Loucy (cell line): ENCODE results near the gene MYO18A.
A peak's percentile ranks its signal among the peaks of the same experiment; 100 is the strongest.

ENCODE experiments used
- H2AFZ ChIP-seq: fragments of 200-600 bp; sonication (generic); 2 replicates; pipeline ENCODE4 v1.6.0; 2016; ENCODE audit warnings: antibody characterized with exemption, mild to moderate bottlenecking, low read length, moderate library complexity
- H3F3A ChIP-seq: fragments of 200-600 bp; 2 replicates; pipeline ENCODE4 v1.6.0; 2016; ENCODE audit warnings: antibody characterized with exemption, low read depth, mild to moderate bottlenecking
- H3K27me3 ChIP-seq: fragments of 200-600 bp; sonication (generic); 2 replicates; pipeline ENCODE4 v1.6.1; 2014; ENCODE audit warnings: low read length, mild to moderate bottlenecking; ENCODE audit not compliant: insufficient read depth, poor library complexity, severe bottlenecking
- H3K36me3 ChIP-seq: fragments of 200-600 bp; sonication (generic); 2 replicates; pipeline ENCODE4 v1.6.1; 2016; ENCODE audit warnings: low read length; ENCODE audit not compliant: insufficient read depth
- H3K4me1 ChIP-seq: fragments of 200-600 bp; sonication (generic); 2 replicates; pipeline ENCODE4 v1.5.1; 2014; ENCODE audit warnings: low read length, mild to moderate bottlenecking; ENCODE audit not compliant: insufficient read depth, poor library complexity, severe bottlenecking
- H3K4me2 ChIP-seq: fragments of 200-600 bp; sonication (generic); 2 replicates; pipeline ENCODE4 v1.6.0; 2014; ENCODE audit warnings: antibody characterized with exemption, low read length, low read depth, mild to moderate bottlenecking; ENCODE audit not compliant: poor library complexity, severe bottlenecking
- H3K4me3 ChIP-seq: fragments of 200-600 bp; sonication (generic); 2 replicates; pipeline ENCODE4 v1.5.1; 2014; ENCODE audit warnings: low read length, mild to moderate bottlenecking, mixed read lengths; ENCODE audit not compliant: poor library complexity, severe bottlenecking
- H3K79me2 ChIP-seq: fragments of 200-600 bp; sonication (generic); 2 replicates; pipeline ENCODE4 v1.6.1; 2014; ENCODE audit warnings: low read length; ENCODE audit not compliant: insufficient read depth
- H3K9ac ChIP-seq: fragments of 200-600 bp; sonication (generic); 2 replicates; pipeline ENCODE4 v1.6.0; 2014; ENCODE audit warnings: mild to moderate bottlenecking, low read depth, low read length, moderate library complexity; ENCODE audit not compliant: poor library complexity, severe bottlenecking
- H3K9me2 ChIP-seq: fragments of 200-600 bp; sonication (generic); replicated peaks from 2 replicates; pipeline ENCODE4 v1.6.1; 2016; ENCODE audit warnings: low read depth, low read length, mixed read lengths
- H3K9me3 ChIP-seq: fragments of 200-600 bp; sonication (generic); 2 replicates; pipeline ENCODE4 v1.6.1; 2014; ENCODE audit warnings: mild to moderate bottlenecking, antibody characterized with exemption, low read length, low read depth; ENCODE audit not compliant: insufficient read depth
- H4K20me1 ChIP-seq: fragments of 200-600 bp; sonication (generic); 2 replicates; pipeline ENCODE4 v1.6.0; 2014; ENCODE audit warnings: antibody characterized with exemption, low read length, mild to moderate bottlenecking; ENCODE audit not compliant: insufficient read depth, poor library complexity, severe bottlenecking
- CTCF ChIP-seq: fragments of 200-600 bp; sonication (generic); conservative IDR thresholded peaks from 2 replicates; pipeline ENCODE4 v1.5.1; 2014; ENCODE audit warnings: mild to moderate bottlenecking, antibody characterized with exemption, low read length
- EZH2phosphoT487 ChIP-seq: fragments of 200-600 bp; IDR thresholded peaks from 2 replicates; pipeline ENCODE4 v1.6.1; 2018; ENCODE audit warnings: antibody characterized with exemption, mild to moderate bottlenecking, moderate library complexity, borderline replicate concordance

MYO18A gene

DNA sequence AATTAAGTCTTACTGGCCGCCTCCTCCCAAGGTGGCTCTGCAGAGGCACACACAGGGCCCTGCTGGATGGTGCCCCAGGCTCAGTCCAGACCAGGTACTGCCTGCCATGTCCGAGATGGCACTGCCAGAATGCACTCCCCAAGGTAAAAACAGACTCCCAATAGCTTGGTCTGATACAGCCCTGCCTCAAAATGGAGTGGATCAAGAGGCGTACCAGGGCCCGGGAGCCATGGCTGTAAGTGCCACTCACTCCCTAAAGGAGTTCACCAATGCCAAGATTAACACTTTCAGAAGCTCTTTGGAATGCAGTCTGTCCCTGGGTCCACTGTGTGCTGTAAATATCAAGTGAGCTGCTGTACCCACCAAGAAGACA, 576 bp upstream of the MYO18A start:
- H3K9ac ChIP-seq: peak overlapping the region; percentile 15
- peak overlapping the region; percentile 53 for H3K4me3 ChIP-seq

DNA sequence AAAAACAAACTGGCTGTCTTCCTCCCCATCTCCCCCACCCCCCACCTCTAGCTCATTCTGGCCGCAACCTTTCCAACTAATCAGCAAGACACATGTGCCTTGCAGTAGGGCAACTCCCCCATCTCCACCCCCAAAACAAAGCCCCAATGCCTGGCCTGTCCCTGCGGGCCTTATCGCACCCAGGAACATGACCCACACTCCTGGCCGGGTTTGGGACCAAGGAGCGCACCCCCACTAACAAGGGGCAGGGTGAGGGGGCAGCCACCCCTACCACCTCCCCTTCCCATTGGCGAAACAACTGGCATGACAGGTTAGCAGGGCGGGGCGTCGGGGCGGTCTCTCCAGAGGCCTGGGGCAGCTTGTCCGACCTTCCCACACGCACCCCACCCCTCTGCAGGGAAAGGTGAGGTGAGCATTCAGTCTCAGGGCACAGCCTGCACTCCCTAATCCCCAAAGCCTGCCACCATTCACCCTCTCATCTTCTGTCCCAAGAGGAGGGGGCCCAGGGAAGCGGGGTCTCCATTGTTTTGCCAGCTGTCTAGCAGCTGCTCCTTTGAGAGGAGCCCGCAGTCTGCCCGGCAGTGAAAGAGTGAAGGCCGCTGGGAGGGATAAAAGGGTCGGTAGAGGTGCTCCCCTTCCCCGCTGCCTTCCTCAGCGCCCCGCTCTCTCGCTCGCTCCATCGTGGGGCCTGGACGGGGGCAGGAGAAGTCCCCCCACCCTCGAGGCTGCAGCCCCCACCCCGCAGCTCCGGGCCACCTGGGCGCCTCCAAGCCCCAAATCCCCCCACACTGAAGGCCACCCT, 765 bp downstream of the MYO18A start:
- Histone ChIP-seq H3K79me2 (no peaks in the 10 kb centered on the region), H2AFZ (peak overlapping the region; percentile 59; the same call in 1 of the 2 replicates), H3K4me2 (peak overlapping the region; percentile 63), H3K27me3 (no peaks in the 10 kb centered on the region), H3K4me3 (peak overlapping the region; percentile 53), H3F3A (no peaks in the 10 kb centered on the region), H3K9me2 (no peaks in the 10 kb centered on the region), H3K9me3 (no peaks in the 10 kb centered on the region), H3K9ac (peak overlapping the region; percentile 61), H3K4me1 (peaks cover 12% of the 10 kb centered on the region), H3K36me3 (no peaks in the 10 kb centered on the region), H4K20me1 (no peaks in the 10 kb centered on the region)
- no peak for TF ChIP-seq CTCF
- no peak for TF ChIP-seq EZH2phosphoT487

More for the DNA sequence above, 576 bp upstream of the MYO18A start:
- Histone ChIP-seq H2AFZ (peak overlapping the region; percentile 82), H3K4me2 (peak overlapping the region; percentile 54), H3K79me2 (no peaks in the 10 kb centered on the region), H3K9me2 (no peaks in the 10 kb centered on the region), H3K4me1 (peaks cover 12% of the 10 kb centered on the region), H3K27me3 (no peaks in the 10 kb centered on the region), H3K9me3 (no peaks in the 10 kb centered on the region), H3K36me3 (no peaks in the 10 kb centered on the region), H4K20me1 (no peaks in the 10 kb centered on the region), H3F3A (no peaks in the 10 kb centered on the region)
- TF ChIP-seq CTCF: no peak
- no peak for TF ChIP-seq EZH2phosphoT487

GRCh38 chr17:29178750-29179231, 1.4 kb downstream of the MYO18A start:
- Histone ChIP-seq H4K20me1 (no peaks in the 10 kb centered on the region), H3K4me1 (peaks cover 12% of the 10 kb centered on the region), H3K4me3 (peak overlapping the region; percentile 53), H2AFZ (no peak overlapping the region), H3K79me2 (no peaks in the 10 kb centered on the region), H3F3A (no peaks in the 10 kb centered on the region), H3K9me2 (no peaks in the 10 kb centered on the region), H3K36me3 (no peaks in the 10 kb centered on the region), H3K27me3 (no peaks in the 10 kb centered on the region), H3K9me3 (no peaks in the 10 kb centered on the region), H3K9ac (no peak overlapping the region), H3K4me2 (peak overlapping the region; percentile 63)
- TF ChIP-seq CTCF (no peak), EZH2phosphoT487 (no peak)
